Keratinocyte (primary cell): ENCODE results near the gene MUC2.

Experiments used
- EZH2 ChIP-seq: IDR thresholded peaks from one replicate; pipeline ENCODE4 v1.6.1; 2012; ENCODE audit warnings: inconsistent platforms, mild to moderate bottlenecking, low read length, moderate library complexity
- TF ChIP-seq, protein P1 (sequence below), 3 experiments: IDR thresholded peaks in 1 of 3; conservative IDR thresholded peaks in 1 of 3; optimal IDR thresholded peaks in 1 of 3; 2 replicates in 2 of 3; 3 replicates in 1 of 3; pipeline versions ENCODE3 to v1.5.1; 2011; ENCODE audit warnings: low read length in 3 of 3, mild to moderate bottlenecking in 3 of 3, moderate library complexity in 2 of 3, control low read depth in 1 of 3, inconsistent platforms in 1 of 3; ENCODE audit not compliant: insufficient read depth in 2 of 3; ENCODE audit errors: extremely low read depth in 1 of 3

DNA sequence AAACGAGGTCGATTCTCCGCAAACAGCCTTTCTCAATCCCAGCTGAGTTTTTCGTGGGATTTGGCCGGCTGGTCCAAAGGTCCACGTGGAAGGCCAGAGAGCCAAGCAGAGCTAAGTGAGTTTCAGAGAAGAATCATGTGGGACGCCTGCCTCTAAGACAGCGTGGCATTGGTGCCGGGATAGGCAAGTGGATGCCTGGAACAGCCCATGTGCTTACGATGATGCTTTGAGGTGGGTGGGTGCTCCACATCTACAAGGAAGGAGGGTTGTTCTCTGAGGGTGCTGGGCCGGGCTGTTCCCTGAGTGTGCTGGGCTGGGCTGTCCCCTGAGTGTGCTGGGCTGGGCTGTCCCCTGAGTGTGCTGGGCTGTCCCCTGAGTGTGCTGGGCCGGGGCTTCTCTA is 41.4 kb downstream of the MUC2 start:
- TF ChIP-seq, protein P1, sequence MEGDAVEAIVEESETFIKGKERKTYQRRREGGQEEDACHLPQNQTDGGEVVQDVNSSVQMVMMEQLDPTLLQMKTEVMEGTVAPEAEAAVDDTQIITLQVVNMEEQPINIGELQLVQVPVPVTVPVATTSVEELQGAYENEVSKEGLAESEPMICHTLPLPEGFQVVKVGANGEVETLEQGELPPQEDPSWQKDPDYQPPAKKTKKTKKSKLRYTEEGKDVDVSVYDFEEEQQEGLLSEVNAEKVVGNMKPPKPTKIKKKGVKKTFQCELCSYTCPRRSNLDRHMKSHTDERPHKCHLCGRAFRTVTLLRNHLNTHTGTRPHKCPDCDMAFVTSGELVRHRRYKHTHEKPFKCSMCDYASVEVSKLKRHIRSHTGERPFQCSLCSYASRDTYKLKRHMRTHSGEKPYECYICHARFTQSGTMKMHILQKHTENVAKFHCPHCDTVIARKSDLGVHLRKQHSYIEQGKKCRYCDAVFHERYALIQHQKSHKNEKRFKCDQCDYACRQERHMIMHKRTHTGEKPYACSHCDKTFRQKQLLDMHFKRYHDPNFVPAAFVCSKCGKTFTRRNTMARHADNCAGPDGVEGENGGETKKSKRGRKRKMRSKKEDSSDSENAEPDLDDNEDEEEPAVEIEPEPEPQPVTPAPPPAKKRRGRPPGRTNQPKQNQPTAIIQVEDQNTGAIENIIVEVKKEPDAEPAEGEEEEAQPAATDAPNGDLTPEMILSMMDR (optimal IDR thresholded peaks at IDR 0.05 in 1 of 3, IDR thresholded peaks at IDR 0.05 in 1 of 3, conservative IDR thresholded peaks at IDR 0.05 in 1 of 3; ENCODE audit: extremely low read depth in 1 of 3, insufficient read depth in 2 of 3, low read length in 3 of 3), result no peak
- no peak for TF ChIP-seq EZH2
